ENCODE results near the gene RNF152. TPM values are rescaled to one million over a fixed set of nuclear protein-coding genes. Genes with fewer than 3 reads are reported as not detected.

The RNF152 gene
- total and polyA plus RNA-seq, 2 of the 4 experiments (the other 2 are of a cell fraction), result 7.5 to 18.5 TPM

GRCh38 chr18:61876899-61877298 lies 15.9 kb downstream of the RNF152 start:
- in situ Hi-C loops (cut with MboI; ENCODE audit: low sequenced_read_pairs), result no loop called here

More at GRCh38 chr18:61876899-61877298, 15.9 kb downstream of the RNF152 start:
- Histone ChIP-seq H3K56ac (ENCODE audit: extremely low read depth, insufficient read depth, low read length) (no peak overlapping the region), H4K8ac (ENCODE audit: low read depth in 2 of 2, low read length in 2 of 2) (no peak overlapping the region), H2AK5ac (ENCODE audit: low read depth, low read length) (no peak overlapping the region), H4K91ac (ENCODE audit: insufficient read depth, low read depth, low read length) (no peak overlapping the region), H2BK20ac (ENCODE audit: low read depth, low read length) (no peak overlapping the region), H3K27me3 (ENCODE audit: control insufficient read depth, insufficient read depth, low read length) (no peaks in the 10 kb centered on the region), H3K18ac (ENCODE audit: low read depth, low read length) (no peak overlapping the region), H3K9me3 (ENCODE audit: control insufficient read depth, insufficient read depth, low read length) (no peaks in the 10 kb centered on the region), H2BK15ac (ENCODE audit: low read depth, low read length) (no peak overlapping the region), H3K14ac (replicated peaks; ENCODE audit: low read depth, low read length) (no peak overlapping the region), H2AFZ (replicated peaks; ENCODE audit: low read length, poor library complexity) (no peak overlapping the region), H3K27ac (ENCODE audit: insufficient read depth, low read length) (no peak overlapping the region), H4K5ac (ENCODE audit: low read depth, low read length) (no peak overlapping the region), H3K36me3 (ENCODE audit: control insufficient read depth, insufficient read depth, low read length) (peaks cover 3% of the 10 kb centered on the region; the same call in 1 of the 2 replicates), H3K4me2 (ENCODE audit: low read depth, low read length) (no peak overlapping the region), H3K79me1 (ENCODE audit: low read depth in 1 of 2, low read length in 2 of 2) (peaks cover 32 to 50% of the 10 kb centered on the region in 2 experiments), H2BK5ac (ENCODE audit: low read depth, low read length, poor library complexity, severe bottlenecking) (no peak overlapping the region), H3K4me1 (ENCODE audit: control insufficient read depth, insufficient read depth, low read length) (no peaks in the 10 kb centered on the region), H3K4me3 (ENCODE audit: insufficient read depth, low read depth, low read length) (no peak overlapping the region), H3K9ac (ENCODE audit: low read depth, low read length) (no peak overlapping the region), H3K23ac (ENCODE audit: low read depth, low read length) (no peak overlapping the region), H3K9me1 (ENCODE audit: insufficient read depth, low read length) (0 out of 2 replicates have a peak, but pooled peaks cover 2% of the 10 kb centered on the region), H2AK9ac (replicated peaks; ENCODE audit: low read depth, low read length, poor library complexity) (no peak overlapping the region), H2BK120ac (ENCODE audit: low read depth, low read length) (no peak overlapping the region), H4K20me1 (ENCODE audit: insufficient read depth, low read length) (0 out of 2 replicates have a peak, but pooled peaks cover 4% of the 10 kb centered on the region), H3K4ac (ENCODE audit: low read depth, low read length) (no peak overlapping the region)
- dilution Hi-C loops (cut with HindIII; ENCODE audit: low sequenced_read_pairs, unreplicated experiment), result no loop called here
- BruUV-seq (replicated peaks), result no TSS peak
- DNase-seq, result no peak
- TF ChIP-seq SMC3 (IDR thresholded peaks at IDR 0.05; ENCODE audit: low read depth, low read length) (no peak), FOS (IDR thresholded peaks at IDR 0.05; ENCODE audit: low read depth, low read length) (no peak)
- intact Hi-C loops (cut with micrococcal nuclease), result no loop called here
- CTCF ChIA-PET, result no interaction called here
- no CpG with 5 or more reads among the region's 4 CpGs for WGBS, 2 experiments (ENCODE audit: extremely low coverage in 2 of 2, insufficient read length in 1 of 2)
- ATAC-seq (ENCODE audit: low read depth), result no peak
- POLR2A ChIA-PET (ENCODE audit: unreplicated experiment), result no interaction called here

Measured in IMR-90 (cell line).